Neural cell (in vitro differentiated cells): Measurements from ENCODE around the gene ATP6V1B1.

Experiments used
- EP300 ChIP-seq: fragments of 450-650 bp; conservative IDR thresholded peaks from 2 replicates; pipeline ENCODE4 v1.6.1; 2014; ENCODE audit warnings: antibody characterized with exemption, mild to moderate bottlenecking, moderate library complexity; ENCODE audit not compliant: poor library complexity, severe bottlenecking
- EZH2 ChIP-seq: fragments of 200-600, 300-800 bp; shearing (Covaris generic), sonication (generic); IDR thresholded peaks from 2 replicates; pipeline ENCODE4 v1.6.1; 2014; ENCODE audit warnings: antibody characterized with exemption, low read length, borderline replicate concordance, mild to moderate bottlenecking; ENCODE audit not compliant: insufficient read depth, poor library complexity, severe bottlenecking
- TAF1 ChIP-seq: IDR thresholded peaks from 2 replicates; pipeline ENCODE4 v1.6.1; 2012; ENCODE audit warnings: low read depth
- TF ChIP-seq, protein P1 (sequence below): fragments of 450-650 bp; IDR thresholded peaks from 2 replicates; pipeline ENCODE4 v1.5.1; 2014; ENCODE audit warnings: antibody characterized with exemption, mild to moderate bottlenecking, moderate library complexity; ENCODE audit not compliant: poor library complexity, severe bottlenecking

DNA sequence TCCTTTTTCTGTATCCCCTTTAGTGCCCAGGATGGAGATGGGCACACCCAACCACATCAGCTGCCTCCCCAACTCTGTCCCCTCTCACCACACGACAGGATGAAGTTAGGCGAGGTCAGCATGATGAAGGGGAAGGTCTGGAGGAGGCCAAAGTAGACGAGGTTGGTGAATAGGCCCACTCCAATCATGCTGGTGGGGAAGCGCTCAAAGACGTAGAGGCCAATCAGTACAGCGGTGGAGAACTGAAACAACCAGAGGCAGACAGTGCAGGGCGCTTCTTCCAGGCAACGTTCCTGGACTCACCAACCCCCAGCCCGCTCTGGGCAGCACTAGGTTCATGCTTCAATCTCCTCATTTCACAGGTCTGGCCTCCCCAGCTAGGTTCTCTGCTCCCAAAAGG is 56.0 kb downstream of the ATP6V1B1 start:
- TF ChIP-seq, protein P1, sequence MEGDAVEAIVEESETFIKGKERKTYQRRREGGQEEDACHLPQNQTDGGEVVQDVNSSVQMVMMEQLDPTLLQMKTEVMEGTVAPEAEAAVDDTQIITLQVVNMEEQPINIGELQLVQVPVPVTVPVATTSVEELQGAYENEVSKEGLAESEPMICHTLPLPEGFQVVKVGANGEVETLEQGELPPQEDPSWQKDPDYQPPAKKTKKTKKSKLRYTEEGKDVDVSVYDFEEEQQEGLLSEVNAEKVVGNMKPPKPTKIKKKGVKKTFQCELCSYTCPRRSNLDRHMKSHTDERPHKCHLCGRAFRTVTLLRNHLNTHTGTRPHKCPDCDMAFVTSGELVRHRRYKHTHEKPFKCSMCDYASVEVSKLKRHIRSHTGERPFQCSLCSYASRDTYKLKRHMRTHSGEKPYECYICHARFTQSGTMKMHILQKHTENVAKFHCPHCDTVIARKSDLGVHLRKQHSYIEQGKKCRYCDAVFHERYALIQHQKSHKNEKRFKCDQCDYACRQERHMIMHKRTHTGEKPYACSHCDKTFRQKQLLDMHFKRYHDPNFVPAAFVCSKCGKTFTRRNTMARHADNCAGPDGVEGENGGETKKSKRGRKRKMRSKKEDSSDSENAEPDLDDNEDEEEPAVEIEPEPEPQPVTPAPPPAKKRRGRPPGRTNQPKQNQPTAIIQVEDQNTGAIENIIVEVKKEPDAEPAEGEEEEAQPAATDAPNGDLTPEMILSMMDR, result no peak
- TF ChIP-seq EZH2, result no peak
- TF ChIP-seq TAF1, result no peak
- no peak for TF ChIP-seq EP300
